ENCODE data around the gene PPP1R18. TPM values are rescaled to one million over a fixed set of nuclear protein-coding genes. Genes with fewer than 3 reads are reported as not detected.

The PPP1R18 gene
- total RNA-seq, 1 experiment from 2014 or later: 109 TPM

GRCh38 chr6:30689985-30690384 is 3.5 kb upstream of the PPP1R18 start:
- no peak for DNase-seq (ENCODE audit: low read depth)

GRCh38 chr6:30689022-30689865 is 2.8 kb upstream of the PPP1R18 start:
- no peak for DNase-seq (ENCODE audit: low read depth)

DNA sequence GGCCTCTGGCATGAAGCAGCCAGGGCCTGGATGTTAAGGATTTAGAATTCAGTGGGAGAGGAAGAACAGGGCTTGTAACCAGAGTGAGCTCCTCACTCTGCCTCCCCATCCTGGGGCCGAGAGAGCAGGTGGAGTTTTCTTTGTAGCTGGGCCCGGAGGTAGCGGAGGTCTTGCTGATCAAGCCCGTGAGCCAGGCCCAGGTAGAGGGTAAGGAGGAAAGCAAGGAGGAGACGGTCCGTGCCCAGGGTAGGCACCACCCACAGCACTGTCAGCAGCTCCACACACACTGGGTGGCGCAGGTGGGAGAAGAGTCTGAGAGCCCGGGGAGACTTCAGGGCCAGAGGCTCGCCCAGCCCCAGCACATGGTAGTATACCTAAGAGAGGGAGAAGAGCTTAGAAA is 2.1 kb upstream of the PPP1R18 start:
- no peak for DNase-seq (ENCODE audit: low read depth)

DNA sequence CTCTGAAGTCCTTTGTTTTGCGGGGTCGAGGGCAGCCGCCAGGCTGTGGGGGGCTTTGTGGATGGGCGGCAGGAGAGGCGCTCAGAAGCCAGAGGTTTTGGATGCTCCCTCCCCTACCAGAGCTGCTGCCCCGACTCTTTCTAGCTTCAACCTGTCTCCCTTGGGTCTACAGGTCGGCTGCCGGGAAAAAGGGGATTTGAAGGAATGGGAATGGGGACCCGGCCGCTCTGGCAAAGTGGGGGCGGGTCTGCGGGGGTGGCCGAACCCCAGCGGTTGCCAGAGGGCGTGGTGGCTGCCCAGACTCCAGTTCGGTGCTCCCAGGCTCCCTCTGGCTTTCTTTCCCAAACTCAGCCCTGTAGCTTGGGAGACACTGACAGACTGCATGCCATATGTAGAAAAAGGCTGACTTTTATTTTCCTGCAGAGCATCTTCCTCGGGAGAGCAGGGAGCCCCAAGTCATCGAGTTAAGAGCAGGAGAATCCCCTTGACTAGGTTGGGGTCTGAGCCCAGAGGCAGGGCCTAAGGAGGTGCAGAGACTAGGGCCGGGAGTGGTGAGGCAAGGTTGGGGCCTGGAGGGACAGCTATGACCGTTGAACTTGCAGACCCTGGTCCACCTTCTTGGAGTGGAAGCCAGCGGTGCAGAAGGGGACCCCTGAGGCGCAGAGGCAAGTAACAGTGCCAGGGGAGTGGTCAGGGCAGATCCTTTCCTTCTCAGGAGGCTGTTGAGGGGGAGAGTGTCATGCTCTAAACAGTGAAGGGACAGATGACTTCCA is 1.4 kb upstream of the PPP1R18 start:
- no peak for DNase-seq (ENCODE audit: low read depth)

- DNase-seq (ENCODE audit: low read depth): peak; percentile 99
Observed at GRCh38 chr6:30686908-30687658, 638 bp upstream of the PPP1R18 start.

- peak; percentile 42 for DNase-seq (ENCODE audit: low read depth)
Observed at GRCh38 chr6:30685157-30686008, 1.1 kb downstream of the PPP1R18 start.

DNA sequence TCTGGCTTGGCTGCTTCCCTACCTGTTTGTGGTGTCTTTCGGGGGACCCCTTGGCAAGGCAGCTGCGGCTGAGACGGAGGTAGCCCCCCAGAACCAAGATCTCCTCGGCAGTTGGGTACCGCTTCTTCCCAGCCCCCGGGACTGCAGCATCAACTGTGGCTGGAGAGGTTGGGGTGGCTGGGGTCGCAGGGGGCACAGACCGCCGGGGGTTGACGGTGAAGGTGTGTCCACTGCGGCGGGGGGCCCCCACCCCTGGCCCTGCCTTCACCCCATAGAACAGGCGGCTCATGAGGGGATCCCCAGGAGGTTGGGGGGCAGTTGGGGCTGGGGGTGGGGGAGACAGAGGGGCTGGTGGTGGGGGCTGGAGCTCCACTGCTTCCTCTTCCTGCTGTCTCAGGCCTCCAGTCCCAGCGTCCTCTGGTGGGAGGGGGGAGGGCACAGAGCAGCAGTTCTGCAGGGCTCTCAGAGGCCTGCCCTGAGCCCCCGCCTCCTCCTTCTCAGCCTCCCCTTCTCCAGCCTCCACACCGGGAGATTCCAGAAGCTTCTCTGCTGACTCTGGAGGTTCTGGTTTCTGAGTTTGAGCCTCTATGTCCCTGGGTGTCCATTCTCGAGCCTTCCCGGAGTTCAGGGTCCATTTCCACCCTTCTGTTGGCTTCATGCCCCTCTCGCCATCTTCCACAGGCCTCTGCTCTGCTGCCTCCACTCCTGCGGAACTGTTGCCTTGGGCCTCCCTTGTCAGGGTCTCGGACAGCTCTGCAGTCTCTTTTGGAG is 1.9 kb downstream of the PPP1R18 start:
- peak; percentile 44 for DNase-seq (ENCODE audit: low read depth)

DNA sequence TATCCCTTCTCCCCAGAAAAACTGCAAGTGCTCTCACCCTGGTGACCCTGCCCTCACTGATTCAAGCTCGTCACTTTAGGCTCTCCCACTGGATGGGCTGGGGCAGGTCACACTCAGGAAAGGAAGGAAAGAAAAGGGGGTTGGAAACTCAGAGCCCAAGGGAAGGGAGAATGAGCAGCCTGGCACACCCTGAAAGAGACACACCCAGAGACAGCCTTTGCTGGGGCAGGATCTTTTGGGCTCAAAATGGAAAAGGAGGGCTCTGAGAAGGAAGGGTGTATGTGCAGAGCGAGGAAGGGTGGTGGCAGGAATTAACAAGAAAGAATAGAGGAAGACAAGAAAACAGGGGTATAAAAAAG is 2.5 kb downstream of the PPP1R18 start:
- no peak for DNase-seq (ENCODE audit: low read depth)

- DNase-seq (ENCODE audit: low read depth): no peak
Observed at GRCh38 chr6:30683183-30683979, 3.1 kb downstream of the PPP1R18 start.

DNA sequence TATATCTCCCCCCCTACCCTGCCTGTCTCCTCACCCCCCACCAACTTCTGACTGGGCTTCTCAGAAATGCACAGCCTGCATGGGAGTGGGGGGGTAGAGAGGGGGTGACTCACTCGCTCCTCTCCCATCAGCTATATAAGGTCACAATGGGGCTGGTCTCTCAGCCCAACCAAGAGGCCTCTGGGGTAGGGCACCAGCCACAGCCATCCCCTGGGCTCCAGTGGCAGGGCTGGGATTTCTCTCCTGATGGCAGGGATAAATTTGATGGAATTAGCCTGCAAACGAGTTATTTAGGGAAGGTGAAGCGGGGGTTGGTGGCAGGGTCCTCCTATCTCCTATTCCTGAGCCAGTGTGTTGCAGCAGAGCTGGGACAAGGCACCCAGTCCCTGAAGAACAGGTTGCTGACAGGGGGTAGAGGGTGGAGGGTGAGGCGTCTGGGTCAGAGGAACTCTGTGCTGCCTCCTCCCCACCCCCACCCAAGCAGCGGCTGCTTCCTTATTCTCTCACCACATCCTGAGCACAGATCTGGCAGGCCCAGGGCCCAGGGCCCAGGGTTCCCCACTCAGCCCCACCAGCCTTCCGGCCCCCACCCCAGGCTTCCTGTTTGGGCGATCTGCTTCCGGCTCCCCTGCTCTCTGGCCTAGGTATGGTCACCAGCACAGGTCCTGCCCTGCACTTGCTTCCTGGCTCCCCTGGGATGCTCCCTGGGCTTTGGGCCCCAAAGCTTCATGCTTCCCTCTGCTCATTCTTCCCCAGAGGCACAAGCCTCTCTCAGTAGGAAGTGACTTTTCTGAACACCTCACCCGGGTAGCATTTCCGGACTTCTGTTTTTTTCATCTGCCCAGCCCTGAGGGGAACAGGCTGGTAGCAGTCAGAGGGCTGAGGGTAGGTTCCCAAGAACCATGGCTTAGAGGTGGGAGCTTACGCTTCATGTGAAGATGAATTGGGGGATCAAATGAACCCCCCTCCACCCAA is 4.0 kb downstream of the PPP1R18 start:
- peak; percentile 96 for DNase-seq (ENCODE audit: low read depth)

DNA sequence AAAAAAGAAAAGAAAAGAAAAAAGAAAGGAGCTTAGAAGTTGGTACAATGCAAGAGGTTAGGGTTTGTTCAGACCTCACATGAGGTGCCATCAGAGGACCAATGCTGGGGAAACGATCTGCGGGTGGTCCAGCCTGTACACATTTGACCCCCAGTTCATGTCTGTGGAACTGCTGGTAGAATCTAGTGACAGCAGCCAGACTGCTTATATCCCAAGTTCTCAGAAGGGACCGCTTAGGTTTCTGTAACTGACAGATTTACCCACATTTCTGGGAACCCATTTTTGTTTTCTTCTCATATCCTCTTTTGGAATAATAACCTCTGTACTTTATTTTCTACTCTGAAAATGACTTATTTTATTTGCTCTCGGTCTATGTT is 4.7 kb downstream of the PPP1R18 start:
- no peak for DNase-seq (ENCODE audit: low read depth)

- no peak for DNase-seq (ENCODE audit: low read depth)
Observed at GRCh38 chr6:30679765-30680535, 6.5 kb downstream of the PPP1R18 start.

DNA sequence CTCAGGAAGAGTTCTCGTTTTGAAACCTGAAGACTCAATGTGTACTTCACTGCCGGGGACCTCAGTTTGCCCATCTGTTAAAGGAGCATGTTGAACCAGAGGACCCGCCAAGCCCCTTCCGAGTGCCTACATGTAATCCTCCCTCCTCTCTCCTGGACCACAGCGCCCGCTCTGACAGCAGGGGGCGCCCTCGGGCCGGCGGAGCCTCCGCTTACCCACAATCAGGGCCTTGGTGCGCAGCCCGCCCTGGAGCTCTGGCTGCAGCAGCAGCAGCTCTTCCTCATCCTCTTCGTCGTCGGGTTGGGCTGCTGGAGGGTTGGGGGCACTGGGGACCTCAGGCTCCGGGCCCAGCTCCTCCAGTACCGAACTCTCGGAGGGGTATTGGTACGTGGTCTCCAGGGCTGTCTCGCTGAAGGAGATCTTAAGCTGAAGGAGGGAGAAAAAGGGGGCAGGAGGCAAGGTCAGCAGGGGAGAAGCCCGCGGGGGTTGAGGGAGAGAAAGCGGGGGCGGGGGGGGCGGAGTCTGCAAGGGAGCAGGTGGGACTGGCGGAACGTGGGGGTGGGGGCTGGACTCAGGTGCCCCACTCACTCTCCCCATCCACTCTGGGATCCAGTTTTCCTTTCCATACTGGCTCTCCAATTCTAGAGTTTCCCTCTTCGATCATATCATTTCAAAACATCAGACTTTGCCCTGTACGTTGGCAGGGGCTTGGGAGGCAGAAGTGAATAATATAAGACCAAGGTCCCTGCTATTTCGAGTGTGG is 7.3 kb downstream of the PPP1R18 start:
- peak; percentile 81 for DNase-seq (ENCODE audit: low read depth)

- no peak for DNase-seq (ENCODE audit: low read depth)
Observed at GRCh38 chr6:30676660-30677285, 9.7 kb downstream of the PPP1R18 start.

DNA sequence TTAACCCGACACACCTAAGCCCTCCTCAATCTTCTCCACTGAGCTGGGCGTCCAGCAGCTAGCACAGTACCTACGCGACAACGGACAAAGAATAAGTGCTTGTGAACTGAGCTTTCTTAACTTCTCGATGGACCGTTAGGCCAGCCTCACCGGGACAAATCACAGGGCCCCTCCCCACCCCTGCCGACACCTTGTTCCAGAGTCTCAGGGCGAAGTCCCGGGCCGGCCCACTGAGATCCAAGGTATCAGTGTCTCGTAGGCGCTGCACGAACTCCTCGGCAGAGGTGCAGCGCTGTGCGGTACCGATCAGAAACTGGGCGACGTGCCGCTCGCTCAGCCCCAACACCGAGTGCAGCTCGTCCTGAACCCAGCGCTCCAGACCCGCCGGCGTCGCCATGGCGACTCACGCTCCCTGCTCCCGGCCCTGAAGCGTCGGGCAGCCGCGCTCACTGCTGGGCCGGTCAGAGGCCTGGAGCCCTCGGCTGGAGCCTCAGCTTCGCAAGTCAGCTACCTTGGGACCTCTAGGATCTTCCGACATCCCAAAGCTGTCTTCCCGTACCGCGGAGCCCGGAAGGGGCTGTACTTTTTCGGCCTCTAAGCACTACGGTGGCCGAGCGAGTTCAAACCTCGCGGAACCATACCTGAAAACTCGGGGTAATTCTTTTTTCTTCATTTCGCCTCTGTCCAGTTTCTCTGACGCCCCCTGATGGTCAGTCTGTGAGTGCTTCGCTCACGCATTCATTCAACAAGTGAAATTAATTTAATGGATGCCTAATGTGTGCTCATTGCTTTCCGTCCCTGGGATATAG is 13.8 kb downstream of the PPP1R18 start, which contains the start of gene DHX16:
Gene DHX16 (minus strand): TSS at position 562 of the 809 bp plus-strand sequence. CDS start 165 bp downstream, at position 397.
- DNase-seq (ENCODE audit: low read depth): peak; percentile 97
